OCI-LY3 (cell line): ENCODE measurements around the gene E2F2.

Experiments used
- H2AFZ ChIP-seq: fragments of 200-600, 300-600 bp; shearing (Covaris generic); 2 replicates; pipeline ENCODE4 v1.6.0; 2014; ENCODE audit warnings: antibody characterized with exemption, low read depth, low read length
- H3K27ac ChIP-seq: fragments of 200-600, 300-600 bp; sonication (generic); 2 replicates; pipeline ENCODE4 v1.5.1; 2014; ENCODE audit warnings: mild to moderate bottlenecking, low read length, moderate library complexity, mixed read lengths
- H3K27me3 ChIP-seq: fragments of 200-600, 300-600 bp; sonication (generic); 2 replicates; pipeline ENCODE4 v1.6.1; 2014; ENCODE audit warnings: low read depth, low read length, mixed read lengths
- H3K36me3 ChIP-seq: fragments of 200-600, 300-600 bp; sonication (generic); replicated peaks from 2 replicates; pipeline ENCODE3; 2014; ENCODE audit warnings: low read depth, low read length, mixed read lengths
- H3K4me1 ChIP-seq: fragments of 300-600, 200-600 bp; sonication (generic); 2 replicates; pipeline ENCODE4 v1.6.1; 2014; ENCODE audit warnings: low read length, mixed read lengths
- H3K4me2 ChIP-seq: fragments of 200-600, 300-600 bp; sonication (generic); 2 replicates; pipeline ENCODE4 v1.6.1; 2014; ENCODE audit warnings: low read length, mixed read lengths
- H3K4me3 ChIP-seq: fragments of 300-600, 200-600 bp; sonication (generic); 2 replicates; pipeline ENCODE4 v1.5.1; 2014; ENCODE audit warnings: antibody characterized with exemption, mild to moderate bottlenecking, low read length, moderate library complexity
- H3K79me2 ChIP-seq: fragments of 300-600, 200-600 bp; shearing (Covaris generic); 2 replicates; pipeline ENCODE4 v1.6.1; 2014; ENCODE audit warnings: mild to moderate bottlenecking, low read length, mixed read lengths
- H3K9ac ChIP-seq: fragments of 300-600, 200-600 bp; shearing (Covaris generic); 2 replicates; pipeline ENCODE4 v1.6.0; 2014; ENCODE audit warnings: mild to moderate bottlenecking, low read length, moderate library complexity
- H3K9me3 ChIP-seq: fragments of 200-600, 300-600 bp; shearing (Covaris generic); 2 replicates; pipeline ENCODE4 v1.6.1; 2014; ENCODE audit warnings: low read length, mixed read lengths; ENCODE audit not compliant: insufficient read depth
- H4K20me1 ChIP-seq: fragments of 200-600, 300-600 bp; sonication (generic); 2 replicates; pipeline ENCODE4 v1.6.1; 2016; ENCODE audit warnings: low read length, mixed read lengths; ENCODE audit not compliant: insufficient read depth
- EZH2phosphoT487 ChIP-seq: fragments of 200-600 bp; shearing (Covaris generic); IDR thresholded peaks from 2 replicates; pipeline ENCODE4 v1.6.1; 2018; ENCODE audit warnings: antibody characterized with exemption, mixed run types, low read depth
- TF ChIP-seq, protein P1 (sequence below): fragments of 200-600, 300-600 bp; sonication (generic); IDR thresholded peaks from 2 replicates; pipeline ENCODE4 v1.5.1; 2014; ENCODE audit warnings: antibody characterized with exemption, low read length, low read depth

The E2F2 gene

GRCh38 chr1:23562137-23562876, 31.3 kb upstream of the E2F2 start:
- TF ChIP-seq, protein P1, sequence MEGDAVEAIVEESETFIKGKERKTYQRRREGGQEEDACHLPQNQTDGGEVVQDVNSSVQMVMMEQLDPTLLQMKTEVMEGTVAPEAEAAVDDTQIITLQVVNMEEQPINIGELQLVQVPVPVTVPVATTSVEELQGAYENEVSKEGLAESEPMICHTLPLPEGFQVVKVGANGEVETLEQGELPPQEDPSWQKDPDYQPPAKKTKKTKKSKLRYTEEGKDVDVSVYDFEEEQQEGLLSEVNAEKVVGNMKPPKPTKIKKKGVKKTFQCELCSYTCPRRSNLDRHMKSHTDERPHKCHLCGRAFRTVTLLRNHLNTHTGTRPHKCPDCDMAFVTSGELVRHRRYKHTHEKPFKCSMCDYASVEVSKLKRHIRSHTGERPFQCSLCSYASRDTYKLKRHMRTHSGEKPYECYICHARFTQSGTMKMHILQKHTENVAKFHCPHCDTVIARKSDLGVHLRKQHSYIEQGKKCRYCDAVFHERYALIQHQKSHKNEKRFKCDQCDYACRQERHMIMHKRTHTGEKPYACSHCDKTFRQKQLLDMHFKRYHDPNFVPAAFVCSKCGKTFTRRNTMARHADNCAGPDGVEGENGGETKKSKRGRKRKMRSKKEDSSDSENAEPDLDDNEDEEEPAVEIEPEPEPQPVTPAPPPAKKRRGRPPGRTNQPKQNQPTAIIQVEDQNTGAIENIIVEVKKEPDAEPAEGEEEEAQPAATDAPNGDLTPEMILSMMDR: no peak
- TF ChIP-seq EZH2phosphoT487: no peak
- Histone ChIP-seq H3K4me2 (peak overlapping the region; percentile 61), H3K27me3 (peaks cover 31% of the 10 kb centered on the region), H4K20me1 (no peaks in the 10 kb centered on the region), H3K9ac (no peak overlapping the region), H2AFZ (no peak overlapping the region), H3K36me3 (peaks cover 4% of the 10 kb centered on the region), H3K4me1 (peaks cover 31% of the 10 kb centered on the region), H3K4me3 (peak overlapping the region; percentile 26; the same call in 1 of the 2 replicates), H3K79me2 (0 out of 2 replicates have a peak, but pooled peaks cover 3% of the 10 kb centered on the region), H3K9me3 (no peaks in the 10 kb centered on the region), H3K27ac (no peak overlapping the region)

DNA sequence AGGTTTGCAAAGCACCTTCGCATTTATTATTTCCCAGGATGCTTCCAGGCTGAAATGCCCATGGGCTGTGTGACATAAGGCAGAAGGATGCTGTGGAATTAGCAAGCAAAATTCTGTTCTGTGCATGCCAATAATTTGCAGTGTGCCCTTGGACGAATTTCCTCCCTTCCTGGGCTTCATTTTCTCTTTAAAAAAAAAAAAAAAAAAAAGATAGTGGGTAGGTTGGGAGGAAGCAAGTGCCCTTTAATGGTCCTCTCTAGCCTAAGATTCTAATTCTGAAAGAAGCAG, 30.7 kb upstream of the E2F2 start:
- Histone ChIP-seq H3K4me3 (no peak overlapping the region), H3K4me1 (peaks cover 37% of the 10 kb centered on the region), H4K20me1 (no peaks in the 10 kb centered on the region), H2AFZ (no peak overlapping the region), H3K27ac (no peak overlapping the region), H3K27me3 (peaks cover 31% of the 10 kb centered on the region), H3K36me3 (peaks cover 4% of the 10 kb centered on the region), H3K9ac (no peak overlapping the region), H3K79me2 (0 out of 2 replicates have a peak, but pooled peaks cover 3% of the 10 kb centered on the region), H3K4me2 (no peak overlapping the region), H3K9me3 (no peaks in the 10 kb centered on the region)
- no peak for TF ChIP-seq EZH2phosphoT487
- TF ChIP-seq, protein P1: no peak

GRCh38 chr1:23561076-23561812, 30.2 kb upstream of the E2F2 start:
- peaks cover 31% of the 10 kb centered on the region for H3K27me3 ChIP-seq
- no peak overlapping the region for H2AFZ ChIP-seq
- no peaks in the 10 kb centered on the region for H4K20me1 ChIP-seq
- no peak overlapping the region for H3K27ac ChIP-seq
- H3K36me3 ChIP-seq: peaks cover 4% of the 10 kb centered on the region
- no peak overlapping the region for H3K4me2 ChIP-seq
- TF ChIP-seq, protein P1: no peak
- peaks cover 40% of the 10 kb centered on the region for H3K4me1 ChIP-seq
- no peak overlapping the region for H3K9ac ChIP-seq
- no peak overlapping the region for H3K4me3 ChIP-seq
- no peaks in the 10 kb centered on the region for H3K9me3 ChIP-seq
- H3K79me2 ChIP-seq: 0 out of 2 replicates have a peak, but pooled peaks cover 3% of the 10 kb centered on the region

DNA sequence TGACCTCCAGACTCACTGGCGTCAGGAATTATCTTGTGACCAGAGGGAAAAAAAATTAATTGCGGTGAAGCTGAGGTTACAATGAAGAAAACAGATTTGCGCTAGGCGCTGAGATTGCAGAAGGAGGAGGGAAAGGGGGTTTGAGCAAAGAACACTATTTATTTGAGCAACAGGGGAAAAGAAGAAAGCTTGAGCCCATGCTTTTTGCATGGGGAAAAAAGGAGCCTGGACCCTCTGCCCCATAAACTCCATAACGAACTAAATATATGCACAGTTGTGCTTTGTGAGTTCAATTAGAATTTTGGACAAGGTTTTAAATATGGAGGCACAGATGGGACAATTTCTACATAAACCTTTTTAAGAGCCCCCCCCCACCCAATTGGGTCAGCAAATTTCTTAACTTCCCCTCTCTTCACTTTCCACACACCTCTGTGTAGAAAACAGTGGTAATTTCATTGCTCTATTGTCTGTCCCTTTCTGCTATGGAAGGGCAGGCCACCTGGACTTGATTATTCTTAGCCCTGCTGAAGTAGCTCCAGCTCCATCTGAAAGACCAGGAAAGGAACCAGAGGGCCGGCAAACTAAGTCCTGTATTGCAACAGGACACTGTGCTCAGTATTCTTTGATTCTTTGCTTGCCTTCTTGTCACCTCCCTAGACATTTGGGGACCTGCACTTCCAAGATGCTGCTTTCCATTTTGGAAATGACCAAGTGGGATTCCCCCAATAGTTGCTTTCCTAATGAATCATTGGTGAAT, 29.1 kb upstream of the E2F2 start:
- Histone ChIP-seq H3K4me1 (peaks cover 50% of the 10 kb centered on the region), H3K9me3 (no peaks in the 10 kb centered on the region), H3K9ac (peak overlapping the region; percentile 84), H4K20me1 (no peaks in the 10 kb centered on the region), H3K36me3 (peaks cover 4% of the 10 kb centered on the region), H2AFZ (peak overlapping the region; percentile 43), H3K4me2 (peak overlapping the region; percentile 97), H3K79me2 (0 out of 2 replicates have a peak, but pooled peaks cover 3% of the 10 kb centered on the region), H3K27me3 (peaks cover 31% of the 10 kb centered on the region), H3K4me3 (peak overlapping the region; percentile 94), H3K27ac (peak overlapping the region; percentile 21)
- TF ChIP-seq, protein P1: no peak
- TF ChIP-seq EZH2phosphoT487: no peak
